Endothelial cell (in vitro differentiated cells): ENCODE results near the gene CPVL. TPM values are rescaled to one million over a fixed set of nuclear protein-coding genes. Genes with fewer than 3 reads are reported as not detected.

Experiments used
- DNase-seq: peaks from one replicate; pipeline ENCODE4 v3.0.0; 2021; ENCODE audit warnings: low spot score
- H3K27ac Mint-ChIP-seq: one replicate; pipeline ENCODE4 v1.8.0; 2021; ENCODE audit warnings: mixed read lengths, inconsistent platforms; ENCODE audit not compliant: unreplicated experiment
- H3K27me3 Mint-ChIP-seq: one replicate; pipeline ENCODE4 v1.8.0; 2021; ENCODE audit warnings: mild to moderate bottlenecking, moderate library complexity, mixed read lengths, inconsistent platforms; ENCODE audit not compliant: unreplicated experiment
- H3K36me3 Mint-ChIP-seq: one replicate; pipeline ENCODE4 v1.8.0; 2021; ENCODE audit warnings: mild to moderate bottlenecking, low read depth, mixed read lengths, inconsistent platforms; ENCODE audit not compliant: unreplicated experiment
- H3K4me1 Mint-ChIP-seq: one replicate; pipeline ENCODE4 v1.8.0; 2021; ENCODE audit warnings: mild to moderate bottlenecking, mixed read lengths, inconsistent platforms; ENCODE audit not compliant: unreplicated experiment
- H3K4me3 Mint-ChIP-seq: one replicate; pipeline ENCODE4 v1.8.0; 2021; ENCODE audit warnings: mild to moderate bottlenecking, mixed read lengths, inconsistent platforms; ENCODE audit not compliant: unreplicated experiment
- H3K9me3 Mint-ChIP-seq: one replicate; pipeline ENCODE4 v1.8.0; 2021; ENCODE audit warnings: mixed read lengths, inconsistent platforms; ENCODE audit not compliant: unreplicated experiment
- CTCF ChIP-seq: fragments of 200-600 bp; sonication (generic); IDR thresholded peaks from one replicate; pipeline ENCODE4 v1.5.0; 2021; ENCODE audit warnings: antibody characterized with exemption; ENCODE audit not compliant: unreplicated experiment
- total RNA-seq: library from RNA; stranded (reverse); fragmentation: NEBNext Ultra II Directional; extraction: Animal tissue kit (Norgen Biotek cat#: 25700); gene quantifications from one replicate; pipeline ENCODE4 v1.2.1, GENCODE V29; 2021; ENCODE audit not compliant: unreplicated experiment

CPVL gene
- total RNA-seq, 1 donor from 2014 or later: 21.8 TPM

- Mint-ChIP-seq H3K9me3 (no peaks in the 10 kb centered on the region), H3K4me1 (peaks cover 9% of the 10 kb centered on the region), H3K27ac (no peak overlapping the region), H3K27me3 (peaks cover 9% of the 10 kb centered on the region), H3K4me3 (peak overlapping the region; percentile 42), H3K36me3 (no peaks in the 10 kb centered on the region)
- no peak for TF ChIP-seq CTCF
- no peak for DNase-seq
Measured at GRCh38 chr7:28955356-28955717, 191.0 kb downstream of the CPVL start.

- Mint-ChIP-seq H3K36me3 (no peaks in the 10 kb centered on the region), H3K27ac (no peak overlapping the region), H3K4me3 (no peak overlapping the region), H3K9me3 (no peaks in the 10 kb centered on the region), H3K4me1 (peaks cover 9% of the 10 kb centered on the region), H3K27me3 (peaks cover 8% of the 10 kb centered on the region)
- TF ChIP-seq CTCF: no peak
- no peak for DNase-seq
Measured at GRCh38 chr7:28954946-28955345, 191.4 kb downstream of the CPVL start.

- peaks cover 9% of the 10 kb centered on the region for H3K4me1 Mint-ChIP-seq
- H3K9me3 Mint-ChIP-seq: no peaks in the 10 kb centered on the region
- H3K4me3 Mint-ChIP-seq: no peak overlapping the region
- H3K36me3 Mint-ChIP-seq: no peaks in the 10 kb centered on the region
- H3K27ac Mint-ChIP-seq: no peak overlapping the region
- no peak for TF ChIP-seq CTCF
- DNase-seq: no peak
- peaks cover 8% of the 10 kb centered on the region for H3K27me3 Mint-ChIP-seq
Measured at GRCh38 chr7:28954471-28954870, 191.9 kb downstream of the CPVL start.

GRCh38 chr7:28953633-28954032 is 192.7 kb downstream of the CPVL start:
- Mint-ChIP-seq H3K27ac (no peak overlapping the region), H3K36me3 (no peaks in the 10 kb centered on the region), H3K4me1 (peaks cover 6% of the 10 kb centered on the region), H3K9me3 (no peaks in the 10 kb centered on the region), H3K27me3 (peaks cover 8% of the 10 kb centered on the region), H3K4me3 (no peak overlapping the region)
- no peak for TF ChIP-seq CTCF
- no peak for DNase-seq

Other genes with a start within 250 kb of the CPVL start
- gene TRIL, start 188.2 kb downstream of the CPVL start, total RNA-seq: 0.23 TPM
- 3.4 TPM for gene CHN2, start 48.2 kb upstream of the CPVL start, total RNA-seq